BJ (cell line): ENCODE results near the gene C1orf87. TPM values are rescaled to one million over a fixed set of nuclear protein-coding genes. Genes with fewer than 3 reads are reported as not detected.

Source experiments
- CTCF ChIA-PET: fragments of 350-600 bp; formaldehyde crosslinking; extraction: SDS; loops from one replicate; lab custom pipeline; 2021; ENCODE audit warnings: antibody characterized with exemption, inconsistent platforms; lab: Yijun Ruan, JAX
- POLR2A ChIA-PET: fragments of 300-600 bp; sonication (Branson Sonifier 250); formaldehyde crosslinking; extraction: SDS; loops from one replicate; lab custom pipeline; 2021; ENCODE audit warnings: antibody characterized with exemption; lab: Charles Lee
- DNase-seq: peaks from one replicate; pipeline ENCODE4 v3.0.0-alpha.2; 2011; ENCODE audit warnings: low read depth
- H3K27me3 ChIP-seq: 2 replicates; pipeline ENCODE4 v1.6.0; 2011; ENCODE audit warnings: low read length; ENCODE audit not compliant: control insufficient read depth, insufficient read depth
- H3K36me3 ChIP-seq: 2 replicates; pipeline ENCODE4 v1.5.1; 2011; ENCODE audit warnings: low read length; ENCODE audit not compliant: control insufficient read depth, insufficient read depth
- H3K4me3 ChIP-seq: 2 replicates; pipeline ENCODE4 v1.5.1; 2011; ENCODE audit warnings: low read depth, mild to moderate bottlenecking, control low read depth, low read length
- CTCF ChIP-seq: IDR thresholded peaks from 2 replicates; pipeline ENCODE4 v1.5.1; 2011; ENCODE audit warnings: low read depth, mild to moderate bottlenecking, control low read depth, inconsistent platforms, low read length, moderate library complexity; ENCODE audit not compliant: insufficient read depth
- polyA plus RNA-seq: library from polyadenylated mRNA; depleted of rRNA; stranded (reverse); fragments of >200 nt; gene quantifications from 2 replicates; pipeline ENCODE4 v1.2.3, GENCODE V29; 2011

The C1orf87 gene
- polyA plus RNA-seq, 1 experiment, result not detected

GRCh38 chr1:60041783-60042182 is 31.8 kb downstream of the C1orf87 start:
- no peak for DNase-seq
- H3K36me3 ChIP-seq, result no peaks in the 10 kb centered on the region
- ChIA-PET CTCF (no interaction called here), POLR2A (no interaction called here)
- TF ChIP-seq CTCF, result no peak
- no peak overlapping the region for H3K4me3 ChIP-seq
- H3K27me3 ChIP-seq, result no peaks in the 10 kb centered on the region

- ChIA-PET POLR2A (no interaction called here), CTCF (interaction anchor here (1.0 kb wide), 1 partner anchor 23 kb away, joined by 3 read pairs; no protein-coding TSS in a partner anchor)
- Histone ChIP-seq H3K27me3 (no peaks in the 10 kb centered on the region), H3K4me3 (no peak overlapping the region), H3K36me3 (no peaks in the 10 kb centered on the region)
- no peak for TF ChIP-seq CTCF
- no peak for DNase-seq
Observed at GRCh38 chr1:60037669-60038068, 35.9 kb downstream of the C1orf87 start.

DNA sequence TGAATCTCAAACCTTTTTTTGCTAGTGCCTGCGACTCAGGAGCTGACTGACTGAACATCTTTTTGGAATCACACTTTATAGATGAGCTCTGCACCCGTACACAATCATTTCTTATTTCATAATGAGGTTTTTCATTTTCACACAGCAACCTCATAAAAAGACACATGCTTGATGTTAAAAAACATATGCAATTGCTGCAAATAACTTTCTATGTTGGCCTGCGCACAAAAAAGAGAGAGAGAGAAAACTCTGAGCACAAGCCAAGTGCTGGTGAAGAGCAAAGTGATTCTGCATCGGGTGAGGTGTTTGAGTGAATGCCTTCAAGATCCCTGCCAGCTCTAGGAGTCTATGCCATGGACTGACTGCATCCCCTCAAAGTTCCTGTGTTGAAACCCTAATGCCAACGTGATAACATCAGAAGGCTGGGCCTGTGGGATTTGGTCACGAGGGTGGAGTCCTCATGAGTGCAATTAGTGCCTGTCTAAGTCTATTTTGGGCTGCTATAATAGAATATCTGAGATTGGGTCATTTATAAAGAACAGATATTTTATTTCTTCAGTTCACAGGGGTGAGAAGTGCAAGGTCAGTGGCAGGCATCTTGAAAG is 36.6 kb downstream of the C1orf87 start:
- no peaks in the 10 kb centered on the region for H3K27me3 ChIP-seq
- H3K36me3 ChIP-seq, result no peaks in the 10 kb centered on the region
- TF ChIP-seq CTCF, result no peak
- ChIA-PET POLR2A (no interaction called here), CTCF (no interaction called here)
- H3K4me3 ChIP-seq, result no peak overlapping the region
- no peak for DNase-seq

DNA sequence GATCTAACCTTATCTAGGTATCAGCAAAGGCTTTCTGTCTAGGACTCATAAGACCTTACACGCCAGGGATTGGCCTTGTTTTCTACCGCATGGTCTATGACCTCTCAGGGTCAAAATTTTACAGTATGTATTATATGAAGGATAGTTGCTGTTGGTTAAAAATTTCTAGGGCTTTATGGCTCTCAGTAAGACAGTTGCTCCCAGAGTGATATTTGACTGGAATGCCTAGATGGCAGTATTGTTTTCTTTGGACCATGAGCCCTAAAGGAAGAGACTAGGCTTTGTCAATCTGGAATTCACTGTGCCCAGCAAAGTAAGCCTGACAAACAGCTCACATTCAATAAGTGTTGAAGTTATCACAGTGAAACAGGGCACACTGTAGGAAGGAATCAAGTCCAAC is 37.6 kb downstream of the C1orf87 start:
- Histone ChIP-seq H3K4me3 (no peak overlapping the region), H3K36me3 (no peaks in the 10 kb centered on the region), H3K27me3 (no peaks in the 10 kb centered on the region)
- CTCF ChIA-PET, result no interaction called here
- no peak for DNase-seq
- POLR2A ChIA-PET, result no interaction called here
- TF ChIP-seq CTCF, result no peak

DNA sequence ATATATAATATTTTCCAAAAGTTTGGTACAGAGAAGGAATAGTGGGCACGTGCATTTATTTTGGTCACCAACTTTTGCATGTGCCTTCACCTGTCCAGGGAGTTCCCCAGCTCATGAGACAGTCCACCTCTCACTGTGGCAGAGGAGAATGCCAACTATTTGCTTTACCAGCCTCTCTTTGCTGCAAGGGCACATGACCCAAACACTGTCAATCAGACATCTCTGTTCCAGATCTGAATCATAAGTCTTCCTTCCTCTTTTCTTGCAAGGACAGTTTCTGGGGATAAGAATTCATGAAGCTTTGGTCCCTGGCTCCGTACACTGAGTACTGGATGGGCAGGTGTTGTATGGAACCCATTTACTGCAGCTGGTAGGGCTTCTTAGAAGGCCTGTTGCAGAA is 38.6 kb downstream of the C1orf87 start:
- ChIA-PET POLR2A (no interaction called here), CTCF (no interaction called here)
- no peak for DNase-seq
- no peak overlapping the region for H3K4me3 ChIP-seq
- TF ChIP-seq CTCF, result no peak
- no peaks in the 10 kb centered on the region for H3K36me3 ChIP-seq
- H3K27me3 ChIP-seq, result no peaks in the 10 kb centered on the region
